DOHH2 (cell line): ENCODE results near the gene MED13L.

Experiments
- CTCF ChIP-seq: fragments of 200-600 bp; sonication (generic); IDR thresholded peaks from one replicate; pipeline ENCODE4 v1.5.1; 2014; ENCODE audit warnings: antibody characterized with exemption, mild to moderate bottlenecking, low read depth, low read length; ENCODE audit not compliant: poor library complexity, severe bottlenecking
- EZH2phosphoT487 ChIP-seq: fragments of 200-600 bp; sonication (generic); IDR thresholded peaks from 2 replicates; pipeline ENCODE4 v1.6.1; 2017; ENCODE audit warnings: borderline replicate concordance, mild to moderate bottlenecking, antibody characterized with exemption, low read length, moderate library complexity, mixed read lengths

GRCh38 chr12:116266168-116266601 is 11.3 kb downstream of the MED13L start:
- no peak for TF ChIP-seq CTCF
- TF ChIP-seq EZH2phosphoT487 = no peak
